GM21737 (cell line): ENCODE measurements around the gene C3orf33.

ENCODE experiments used
- ATAC-seq: cut with Tn5 transposase; IDR thresholded peaks from one replicate; pipeline ENCODE4 v1.9.1; 2021; ENCODE audit warnings: mild to moderate bottlenecking, moderate library complexity; ENCODE audit not compliant: unreplicated experiment

The C3orf33 gene

GRCh38 chr3:155790272-155790925 lies 15.7 kb downstream of the C3orf33 start:
- ATAC-seq = no peak

GRCh38 chr3:155785662-155786295 lies 20.3 kb downstream of the C3orf33 start:
- no peak for ATAC-seq

- no peak for ATAC-seq
Observed at GRCh38 chr3:155782390-155782953, 23.6 kb downstream of the C3orf33 start.

GRCh38 chr3:155780291-155780690 lies 25.8 kb downstream of the C3orf33 start:
- no peak for ATAC-seq

GRCh38 chr3:155778462-155778861 lies 27.6 kb downstream of the C3orf33 start:
- no peak for ATAC-seq

- ATAC-seq = no peak
Observed at GRCh38 chr3:155772801-155773200, 33.3 kb downstream of the C3orf33 start.

GRCh38 chr3:155771126-155771525 lies 35.0 kb downstream of the C3orf33 start:
- no peak for ATAC-seq

- no peak for ATAC-seq
Observed at GRCh38 chr3:155766206-155766605, 39.9 kb downstream of the C3orf33 start.

GRCh38 chr3:155763870-155764463 lies 42.1 kb downstream of the C3orf33 start:
- ATAC-seq = no peak

- no peak for ATAC-seq
Observed at GRCh38 chr3:155760653-155761052, 45.4 kb downstream of the C3orf33 start.

- ATAC-seq = no peak
Observed at GRCh38 chr3:155757577-155757976, 48.5 kb downstream of the C3orf33 start.

GRCh38 chr3:155753038-155753639 lies 52.9 kb downstream of the C3orf33 start:
- no peak for ATAC-seq

- no peak for ATAC-seq
Observed at GRCh38 chr3:155748611-155749365, 57.3 kb downstream of the C3orf33 start.

- ATAC-seq = no peak
Observed at GRCh38 chr3:155747946-155748290, 58.2 kb downstream of the C3orf33 start.

- ATAC-seq = no peak
Observed at GRCh38 chr3:155747286-155747945, 58.7 kb downstream of the C3orf33 start.

- no peak for ATAC-seq
Observed at GRCh38 chr3:155746703-155747102, 59.4 kb downstream of the C3orf33 start.

GRCh38 chr3:155745795-155746550 lies 60.1 kb downstream of the C3orf33 start:
- ATAC-seq = no peak

GRCh38 chr3:155744626-155745324 lies 61.3 kb downstream of the C3orf33 start, which contains the start of gene PLCH1:
TSS of gene PLCH1 (minus strand) at chr3:155745071. CDS start at chr3:155704224, 40,847 bp downstream.
- ATAC-seq = peak; percentile 47
